GM21447 (cell line): ENCODE data around the gene CCL26.
"Not testable (repeated sequence)": the region's sequence is repeated elsewhere in the genome, so short reads cannot be mapped to it uniquely, and the experiment has no call there.

ENCODE experiments used
- ATAC-seq: cut with Tn5 transposase; IDR thresholded peaks from one replicate; pipeline ENCODE4 v1.9.1; 2021; ENCODE audit not compliant: unreplicated experiment

The CCL26 gene

DNA sequence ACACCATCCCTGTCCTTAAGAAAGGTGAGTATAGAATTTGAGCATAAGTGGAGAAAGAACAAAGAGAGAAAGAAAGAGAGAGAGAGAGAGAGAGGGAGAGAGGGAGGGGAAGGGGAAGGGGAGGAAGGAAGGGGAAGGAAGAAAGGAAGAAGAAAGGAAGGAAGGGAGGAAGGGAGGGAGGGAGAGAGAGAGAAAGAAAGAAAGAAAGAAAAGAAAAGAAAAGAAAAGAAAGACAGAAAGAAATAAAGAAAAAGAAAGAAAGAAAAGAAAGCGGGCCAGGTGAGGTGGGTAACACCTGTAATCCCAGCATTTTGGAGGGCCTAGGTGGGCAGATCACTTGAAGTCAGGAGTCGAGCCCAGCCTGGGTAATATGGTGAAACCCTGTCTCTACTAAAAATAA lies 21.7 kb upstream of the CCL26 start:
- no peak for ATAC-seq

DNA sequence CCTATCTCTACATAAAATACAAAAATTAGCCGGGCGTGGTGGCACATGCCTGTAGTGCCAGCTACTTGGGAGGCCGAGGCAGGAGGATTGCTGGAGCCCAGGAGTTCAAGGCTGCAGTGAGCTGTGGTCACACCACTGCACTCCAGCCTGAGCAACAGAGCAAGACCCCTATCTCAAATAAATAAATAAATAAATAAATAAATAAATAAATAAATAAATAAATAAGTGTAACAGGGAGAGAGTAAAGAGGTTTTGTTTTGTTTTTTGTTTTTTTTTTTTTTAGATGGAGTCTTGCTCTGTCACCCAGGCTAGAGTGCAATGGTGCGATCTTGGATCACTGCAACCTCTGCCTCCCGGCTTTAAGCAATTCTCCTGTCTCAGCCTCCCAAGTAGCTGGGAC lies 20.6 kb upstream of the CCL26 start:
- not testable (repeated sequence) for ATAC-seq

DNA sequence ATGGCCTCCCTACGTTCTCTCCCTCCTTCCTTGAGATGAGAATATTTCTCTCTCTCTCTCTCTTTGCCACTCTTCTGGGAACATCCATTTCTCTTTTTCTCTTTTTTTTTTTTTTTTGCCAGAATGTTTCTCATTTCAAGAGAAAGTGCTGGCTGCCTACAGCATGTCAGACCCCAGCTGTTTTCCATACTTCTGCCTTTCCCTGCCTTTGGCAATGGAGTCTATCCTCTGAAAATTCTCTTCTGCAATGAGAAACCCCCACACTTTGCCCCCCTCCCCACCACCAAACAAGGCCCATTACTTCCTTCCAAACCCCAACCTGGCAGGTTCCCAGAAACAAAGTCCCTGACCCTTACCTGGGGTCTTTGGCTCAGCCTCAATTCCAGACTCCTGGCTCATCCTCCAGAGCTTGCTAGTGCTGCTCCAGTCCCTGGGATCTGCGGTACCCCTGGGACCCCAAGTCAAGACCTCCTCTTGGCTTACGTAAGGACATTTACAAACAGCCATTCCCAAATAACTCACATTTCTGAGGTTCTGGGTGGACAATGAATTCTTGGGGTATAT lies 17.4 kb upstream of the CCL26 start:
- ATAC-seq, result no peak

DNA sequence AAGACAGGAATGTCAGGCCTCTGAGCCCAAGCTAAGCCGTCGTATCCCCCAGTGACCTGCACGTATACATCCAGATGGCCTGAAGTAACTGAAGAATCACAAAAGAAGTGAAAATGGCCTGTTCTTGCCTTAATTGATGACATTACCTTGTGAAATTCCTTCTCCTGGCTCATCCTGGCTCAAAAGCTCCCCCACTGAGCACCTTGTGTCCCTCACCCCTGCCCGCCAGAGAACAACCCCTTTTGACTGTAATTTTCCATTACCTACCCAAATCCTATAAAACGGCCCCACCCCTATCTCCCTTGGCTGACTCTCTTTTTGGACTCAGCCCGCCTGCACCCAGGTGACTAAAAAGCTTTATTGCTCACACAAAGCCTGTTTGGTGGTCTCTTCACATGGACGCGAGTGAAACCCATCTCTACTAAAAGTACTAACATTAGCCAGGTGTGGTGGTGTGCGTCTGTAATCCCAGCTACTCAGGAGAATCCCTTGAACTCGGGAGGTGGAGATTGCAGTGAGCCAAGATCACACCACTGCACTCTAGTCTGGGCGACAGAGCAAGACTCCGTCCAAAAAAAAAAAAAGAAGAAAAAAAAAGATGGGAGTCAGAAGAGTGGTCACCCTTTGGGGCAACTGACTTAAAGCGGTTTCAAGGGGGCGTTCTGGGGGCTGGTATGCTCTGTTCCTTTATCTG lies 16.3 kb upstream of the CCL26 start:
- ATAC-seq, result not testable (repeated sequence)

DNA sequence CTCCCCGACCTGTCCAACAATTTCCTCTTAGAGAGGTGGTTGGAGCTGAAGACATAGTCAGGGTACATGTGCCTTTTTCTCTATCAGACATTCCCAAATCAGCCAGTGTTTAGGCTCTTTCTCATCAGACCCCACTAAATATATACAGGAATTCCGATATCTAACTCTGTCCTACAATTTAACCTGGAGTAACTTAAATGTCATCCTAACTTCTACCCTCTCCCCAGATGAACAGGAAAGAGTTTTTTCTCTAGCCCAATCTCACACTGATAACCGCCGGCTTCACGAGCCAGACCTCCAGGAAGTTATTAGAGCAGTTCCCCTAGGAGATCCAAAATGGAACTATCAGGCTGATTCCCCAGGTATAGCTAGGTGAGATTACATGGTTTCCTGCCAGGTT lies 11.0 kb upstream of the CCL26 start:
- ATAC-seq, result not testable (repeated sequence)

DNA sequence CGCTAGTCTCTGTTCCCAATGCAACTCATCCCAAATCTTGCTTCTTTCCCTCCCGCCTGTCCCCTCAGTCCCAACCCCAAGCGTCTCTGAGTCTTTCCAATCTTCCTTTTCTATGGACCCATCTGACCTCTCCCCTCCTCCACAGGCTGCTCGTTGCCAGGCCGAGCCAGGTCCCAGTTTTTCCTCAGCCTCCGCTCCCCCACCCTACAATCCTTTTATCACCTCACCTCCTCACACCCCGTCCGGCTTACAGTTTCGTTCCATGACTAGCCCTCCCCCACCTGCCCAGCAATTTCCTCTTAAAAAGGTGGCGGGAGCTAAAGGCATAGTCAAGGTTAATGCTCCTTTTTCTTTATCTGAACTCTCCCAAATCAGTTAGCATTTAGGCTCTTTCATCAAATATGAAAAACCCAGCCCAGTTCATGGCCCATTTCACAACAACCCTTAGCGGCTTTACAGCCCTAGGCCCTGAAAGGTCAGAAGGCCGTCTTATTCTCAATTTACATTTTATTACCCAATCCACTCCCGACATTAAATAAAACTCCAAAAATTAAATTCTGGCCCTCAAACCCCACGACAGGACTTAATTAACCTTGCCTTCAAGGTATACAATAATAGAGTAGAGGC lies 8.7 kb upstream of the CCL26 start:
- ATAC-seq, result not testable (repeated sequence)

DNA sequence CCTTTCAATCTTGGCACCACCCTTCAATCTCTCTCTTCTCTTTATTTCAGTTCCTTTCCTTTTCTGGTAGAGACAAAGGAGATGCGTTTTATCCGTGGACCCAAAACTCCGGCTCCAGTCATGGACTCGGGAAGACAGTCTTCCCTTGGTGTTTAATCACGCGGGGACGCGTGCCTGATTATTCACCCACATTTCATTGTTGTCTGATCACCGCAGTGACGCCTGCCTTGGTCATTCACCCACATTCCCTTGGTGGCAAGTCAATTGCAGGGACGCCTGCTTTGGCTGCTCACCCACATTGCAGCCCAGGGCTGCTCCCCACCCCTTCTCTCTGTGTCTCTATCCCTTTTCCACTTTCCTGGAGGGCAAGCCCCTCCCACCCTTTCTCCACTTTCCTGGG lies 7.5 kb upstream of the CCL26 start:
- not testable (repeated sequence) for ATAC-seq

DNA sequence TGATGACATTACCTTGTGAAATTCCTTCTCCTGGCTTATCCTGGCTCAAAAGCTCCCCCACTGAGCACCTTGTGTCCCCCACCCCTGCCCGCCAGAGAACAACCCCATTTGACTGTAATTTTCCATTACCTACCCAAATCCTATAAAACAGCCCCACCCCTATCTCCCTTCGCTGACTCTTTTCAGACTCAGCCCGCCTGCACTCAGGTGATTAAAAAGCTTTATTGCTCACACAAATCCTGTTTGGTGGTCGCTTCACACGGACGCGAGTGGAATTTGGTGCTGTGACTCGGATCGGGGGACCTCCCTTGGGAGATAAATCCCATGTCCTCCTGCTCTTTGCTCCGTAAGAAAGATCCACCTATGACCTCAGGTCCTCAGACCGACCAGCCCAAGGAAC lies 7.0 kb upstream of the CCL26 start:
- ATAC-seq, result not testable (repeated sequence)

DNA sequence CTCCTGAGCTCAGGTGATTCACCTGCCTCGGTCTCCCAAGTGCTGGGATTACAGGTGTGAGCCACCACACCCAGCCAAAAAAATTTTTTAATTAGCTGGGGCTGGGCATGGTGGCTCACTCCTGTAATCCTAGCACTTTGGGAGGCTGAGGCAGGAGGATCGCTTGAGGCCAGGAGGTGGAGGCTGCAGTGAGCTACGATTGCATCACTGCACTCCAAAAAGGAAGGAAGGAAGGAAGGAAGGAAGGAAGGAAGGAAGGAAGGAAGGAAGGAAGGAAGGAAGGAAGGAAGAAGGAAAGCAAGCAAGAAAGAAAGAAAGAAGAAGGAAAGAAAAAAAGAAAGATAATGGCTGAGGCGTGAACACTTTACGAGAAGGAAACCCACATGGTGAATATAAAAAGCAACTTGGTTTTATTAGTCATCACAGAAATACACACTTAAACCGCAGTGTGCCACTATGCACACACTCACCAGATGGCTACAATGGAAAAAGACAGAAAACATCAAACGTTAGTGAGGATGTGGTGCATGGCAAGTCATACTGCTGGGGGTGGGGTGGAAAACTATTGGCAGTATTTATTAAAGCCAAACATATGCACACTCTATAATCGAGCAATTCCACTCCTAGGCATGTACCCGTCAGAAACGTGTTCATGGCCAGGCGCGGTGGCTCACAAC lies 4.4 kb upstream of the CCL26 start:
- ATAC-seq, result no peak

DNA sequence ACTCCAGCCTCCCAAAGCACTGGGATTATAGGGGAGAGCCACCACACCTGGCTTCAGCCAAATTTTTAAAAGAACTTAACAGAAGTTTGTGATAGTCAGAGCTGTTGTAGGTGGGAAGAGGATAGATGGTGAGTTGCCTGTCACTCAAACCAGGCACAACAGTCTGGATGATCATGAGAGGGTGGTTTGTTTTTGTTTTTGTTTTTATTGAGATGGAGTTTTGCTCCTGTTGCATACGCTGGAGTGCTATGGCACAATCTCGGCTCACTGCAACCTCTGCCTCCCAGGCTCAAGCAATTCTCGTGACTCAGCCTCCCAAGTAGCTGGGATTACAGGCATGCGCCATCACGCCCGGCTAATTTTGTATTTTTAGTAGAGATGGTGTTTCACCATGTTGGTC lies 1.9 kb upstream of the CCL26 start:
- ATAC-seq, result not testable (repeated sequence)

DNA sequence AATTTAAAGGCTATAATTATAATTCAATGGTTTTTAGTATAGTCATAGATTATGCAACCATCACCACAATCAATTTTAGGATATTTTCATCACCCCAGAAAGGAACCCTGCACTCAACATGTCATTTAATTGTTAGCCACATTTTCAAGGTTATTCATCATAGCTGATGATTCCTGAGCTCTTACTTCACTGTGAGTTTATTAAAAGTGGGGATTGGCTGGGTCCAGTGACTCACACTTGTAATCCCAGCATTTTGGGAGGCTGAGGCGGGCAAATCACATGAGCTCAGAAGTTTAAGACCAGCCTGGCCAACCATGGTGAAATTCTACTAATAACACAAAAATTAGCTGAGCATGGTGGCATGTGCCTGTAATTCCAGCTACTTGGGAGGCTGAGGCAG lies 787 bp downstream of the CCL26 start:
- ATAC-seq, result no peak

DNA sequence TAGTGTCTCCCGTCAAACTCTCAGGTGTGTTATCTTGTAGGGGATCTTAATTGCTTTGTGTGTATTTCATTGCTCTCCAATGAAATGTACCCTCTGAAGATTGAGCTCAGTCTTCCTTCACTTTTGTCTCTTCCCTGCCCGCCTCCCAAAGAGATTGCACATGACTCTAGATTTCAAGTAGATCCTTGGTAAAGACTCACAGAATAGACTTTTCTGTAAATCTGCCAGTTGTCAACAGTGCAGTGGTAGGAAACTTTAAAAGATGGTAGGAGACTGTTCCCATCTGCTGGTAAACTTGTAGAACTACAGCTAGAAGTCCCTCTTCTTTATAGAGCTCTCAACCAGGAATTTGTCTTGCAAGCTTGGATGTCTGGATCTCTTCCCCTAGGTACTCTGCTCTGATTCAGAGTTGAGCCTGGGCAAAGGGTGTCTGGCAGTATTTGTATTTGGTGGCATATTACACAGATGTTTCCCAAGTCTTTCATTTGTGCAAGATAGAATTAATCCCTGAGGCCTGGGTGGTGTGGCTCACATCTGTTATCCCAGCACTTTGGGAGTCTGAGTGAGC lies 9.6 kb downstream of the CCL26 start:
- no peak for ATAC-seq

DNA sequence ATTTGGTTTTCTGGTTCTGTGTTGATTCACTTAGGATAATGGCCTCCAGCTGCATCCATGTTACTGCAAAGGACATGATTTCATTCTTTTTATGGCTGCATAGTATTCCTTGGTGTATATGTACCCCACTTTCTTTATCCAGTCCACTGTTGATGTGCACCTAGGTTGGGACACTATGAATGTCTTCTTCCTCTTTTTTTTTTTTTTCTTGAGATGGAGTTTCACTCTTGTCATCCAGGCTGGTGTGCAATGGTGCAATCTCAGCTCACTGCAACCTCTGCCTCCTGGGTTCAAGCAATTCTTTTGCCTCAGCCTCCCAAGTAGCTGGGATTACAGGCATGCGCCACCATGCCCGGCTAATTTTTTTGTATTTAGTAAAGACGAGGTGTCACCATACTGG lies 10.2 kb downstream of the CCL26 start:
- not testable (repeated sequence) for ATAC-seq

DNA sequence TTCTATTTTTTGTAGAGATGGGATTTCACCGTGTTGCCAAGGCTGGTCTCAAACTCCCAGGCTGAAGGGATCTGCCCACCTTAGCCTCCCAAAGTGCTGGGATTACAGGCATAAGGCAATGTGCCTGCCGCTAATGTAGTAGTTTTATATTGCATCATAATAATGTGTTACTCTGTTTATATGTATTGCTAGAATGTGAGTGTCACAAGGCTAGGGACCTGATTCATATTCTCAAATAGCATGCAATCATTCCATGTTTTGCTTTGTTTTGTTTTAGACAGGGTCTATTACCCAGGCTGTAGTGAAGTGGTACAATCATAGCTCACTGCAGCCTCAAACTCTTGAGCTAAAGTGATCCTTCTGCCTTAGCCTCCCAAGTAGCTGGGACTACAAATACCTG lies 13.5 kb downstream of the CCL26 start:
- ATAC-seq, result no peak

DNA sequence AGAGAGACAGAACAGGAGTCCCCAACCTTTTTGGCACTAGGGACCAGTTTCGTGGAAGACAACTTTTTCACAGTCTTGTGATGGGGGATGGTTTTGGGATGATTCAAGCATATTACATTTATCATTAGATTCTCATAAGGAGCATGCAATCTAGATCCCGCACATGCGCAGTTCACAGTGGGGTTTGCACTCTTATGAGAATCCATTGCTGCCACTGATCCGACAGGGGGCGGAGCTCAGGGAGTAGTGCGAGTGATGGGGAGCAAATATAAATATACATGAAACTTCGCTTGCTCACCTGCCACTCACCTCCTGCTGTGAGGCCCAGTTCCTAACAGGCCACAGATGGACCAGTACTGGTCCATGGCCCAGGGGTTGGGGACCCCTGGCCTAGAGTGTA lies 14.2 kb downstream of the CCL26 start:
- no peak for ATAC-seq

DNA sequence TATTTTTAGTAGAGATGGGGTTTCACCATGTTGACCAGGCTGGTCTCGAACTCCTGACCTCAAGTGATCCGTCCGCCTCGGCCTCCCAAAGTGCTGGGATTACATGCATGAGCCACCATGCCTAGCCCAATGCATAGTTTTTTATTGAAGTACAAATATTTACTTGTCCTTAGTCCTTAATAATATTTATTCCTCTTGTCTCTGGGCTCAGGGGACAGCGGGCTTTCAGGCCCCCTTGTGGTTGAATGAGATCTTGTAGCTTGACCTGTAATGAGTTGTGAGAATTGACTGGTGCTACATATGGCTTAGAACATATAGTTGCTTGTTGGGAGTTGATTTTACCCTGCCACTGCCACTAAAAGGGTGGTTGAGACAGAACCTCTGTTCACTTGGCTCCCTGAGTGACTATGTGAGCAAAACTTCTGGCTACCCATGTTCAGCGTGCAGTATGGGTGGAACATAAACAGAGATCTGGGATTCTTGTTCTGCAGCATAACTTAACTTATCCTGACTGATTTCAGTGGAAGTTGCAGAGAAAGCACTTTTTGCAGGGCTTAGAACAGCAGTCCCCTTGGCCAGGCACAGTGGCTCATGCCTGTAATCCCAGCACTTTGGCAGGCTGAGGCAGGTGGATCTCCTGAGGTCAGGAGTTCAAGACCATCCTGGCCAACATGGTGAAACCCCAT lies 14.9 kb downstream of the CCL26 start:
- ATAC-seq, result no peak

DNA sequence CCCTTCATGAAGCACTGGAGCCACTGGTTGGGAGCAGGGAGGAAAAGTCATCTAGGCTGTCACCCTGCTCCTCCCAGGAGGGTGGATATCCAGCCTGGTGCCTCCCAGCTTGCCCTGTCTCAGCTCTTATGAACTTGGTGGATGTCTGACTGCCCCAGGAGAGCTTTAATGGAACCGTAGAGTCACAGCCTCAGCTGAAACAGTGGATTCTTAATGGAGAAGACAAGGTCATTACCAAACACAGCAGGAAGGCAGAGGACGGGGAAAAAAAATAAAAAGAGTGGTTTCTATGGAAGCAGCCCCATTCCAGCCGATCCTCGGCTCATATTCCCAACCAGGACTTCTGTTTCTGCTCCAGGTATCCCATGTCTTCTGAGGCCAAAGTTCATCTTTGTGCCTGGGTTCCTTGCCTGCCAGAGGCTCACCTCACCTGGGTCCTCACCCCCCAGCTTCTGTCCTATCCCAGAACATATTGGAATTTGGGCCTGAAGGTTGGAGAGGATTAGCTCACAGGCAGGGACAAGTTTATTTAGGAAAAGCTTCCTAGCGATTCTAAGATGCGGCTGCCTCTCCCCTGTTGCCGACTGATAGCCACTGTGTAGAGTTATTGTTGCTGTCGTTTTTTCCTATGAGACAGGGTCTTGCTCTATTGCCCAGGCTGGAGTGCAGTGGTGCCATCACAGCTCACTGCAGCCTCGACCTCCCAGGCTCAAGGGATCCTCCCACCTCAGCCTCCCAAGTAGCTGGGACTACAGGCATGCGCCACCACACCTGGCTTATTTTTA lies 15.6 kb downstream of the CCL26 start:
- ATAC-seq, result no peak

DNA sequence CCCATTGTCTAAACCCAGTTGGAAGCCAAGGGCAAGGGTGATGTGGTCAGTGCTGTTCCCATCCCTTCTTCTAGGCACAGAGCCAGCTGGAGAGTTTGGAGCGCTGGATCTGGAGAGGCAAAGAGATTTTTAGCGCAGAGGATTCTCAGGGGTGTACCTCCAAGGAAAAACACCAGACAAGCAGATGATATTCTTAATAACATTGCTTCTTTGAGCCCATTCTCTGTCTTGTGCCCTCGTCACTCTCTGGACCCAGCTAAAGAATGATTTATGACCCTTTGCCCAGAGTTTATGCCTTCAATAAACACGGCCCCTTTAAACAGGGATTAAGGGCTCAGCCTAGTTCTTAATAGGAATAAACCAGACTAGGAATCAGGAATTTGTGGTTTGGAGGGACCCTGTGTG lies 28.6 kb downstream of the CCL26 start:
- ATAC-seq, result no peak

DNA sequence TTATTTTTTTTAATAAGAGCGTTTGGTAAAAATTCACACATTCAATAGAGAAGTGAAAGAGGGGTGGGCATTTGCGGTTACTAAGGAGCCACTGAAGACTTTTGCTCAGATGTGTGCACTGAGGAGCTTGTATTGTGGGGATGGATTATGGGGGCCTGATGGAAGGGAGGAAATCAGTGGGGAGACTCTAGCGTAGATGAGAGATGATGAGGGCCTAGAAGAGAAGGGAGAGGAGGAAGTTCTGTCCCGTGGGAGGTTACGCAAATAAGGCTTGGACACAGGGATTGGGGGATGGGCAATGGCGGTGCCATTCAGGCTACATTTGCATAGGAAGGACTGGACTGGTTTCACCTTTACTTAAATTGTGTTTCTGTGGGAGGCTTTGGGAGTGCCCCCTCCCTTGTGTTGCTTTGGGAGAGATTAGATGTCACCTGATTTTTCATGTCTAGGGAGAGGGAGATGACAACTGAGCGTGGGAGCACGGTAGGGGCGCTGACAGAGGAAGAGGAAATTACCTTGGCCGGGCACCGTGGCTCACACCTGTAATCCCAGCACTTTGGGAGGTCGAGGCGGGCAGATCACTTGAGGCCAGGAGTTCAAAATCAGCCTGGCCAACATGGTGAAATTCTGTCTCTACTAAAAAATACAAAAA lies 31.0 kb downstream of the CCL26 start:
- ATAC-seq, result no peak
